Astrocyte (in vitro differentiated cells and primary cell): Measurements from ENCODE around the gene SLC9A9. TPM values are rescaled to one million over a fixed set of nuclear protein-coding genes. Genes with fewer than 3 reads are reported as not detected.

Experiments
- DNase-seq: peaks from one replicate; pipeline ENCODE4 v3.0.0-alpha.2; 2010; ENCODE audit warnings: low read depth
- FAIRE-seq: peaks from 2 replicates; lab custom pipeline; 2011; peaks lifted over from hg19 to GRCh38; lab: Jason Lieb, UNC
- H2AFZ ChIP-seq: 2 replicates; pipeline ENCODE4 v1.6.0; 2012; ENCODE audit warnings: low read depth, low read length, inconsistent platforms
- H3K27ac ChIP-seq: 2 replicates; pipeline ENCODE4 v1.5.1; 2011; ENCODE audit warnings: low read depth, low read length, inconsistent platforms
- H3K27me3 ChIP-seq: 2 replicates; pipeline ENCODE4 v1.6.0; 2011; ENCODE audit warnings: low read length, inconsistent platforms; ENCODE audit not compliant: insufficient read depth
- H3K36me3 ChIP-seq: 2 replicates; pipeline ENCODE4 v1.5.1; 2011; ENCODE audit warnings: low read length, inconsistent platforms; ENCODE audit not compliant: insufficient read depth
- H3K4me1 ChIP-seq: 2 replicates; pipeline ENCODE4 v1.5.1; 2011; ENCODE audit warnings: low read length, inconsistent platforms; ENCODE audit not compliant: insufficient read depth
- H3K4me2 ChIP-seq: 2 replicates; pipeline ENCODE4 v1.6.0; 2012; ENCODE audit warnings: low read length, inconsistent platforms
- H3K4me3 ChIP-seq: 2 replicates; pipeline ENCODE4 v1.5.1; 2011; ENCODE audit warnings: low read depth, mild to moderate bottlenecking, low read length, inconsistent platforms; ENCODE audit not compliant: insufficient read depth
- H3K79me2 ChIP-seq: 2 replicates; pipeline ENCODE4 v1.6.0; 2012; ENCODE audit warnings: mild to moderate bottlenecking, low read length, inconsistent platforms; ENCODE audit not compliant: insufficient read depth
- H3K9ac ChIP-seq: 2 replicates; pipeline ENCODE4 v1.6.0; 2012; ENCODE audit warnings: mild to moderate bottlenecking, low read length, inconsistent platforms
- H3K9me3 ChIP-seq: 2 replicates; pipeline ENCODE4 v1.5.1; 2012; ENCODE audit warnings: low read depth, mild to moderate bottlenecking, low read length, inconsistent platforms; ENCODE audit not compliant: insufficient read depth
- H4K20me1 ChIP-seq: 2 replicates; pipeline ENCODE4 v1.6.0; 2012; ENCODE audit warnings: low read length, inconsistent platforms; ENCODE audit not compliant: insufficient read depth
- H3K27ac Mint-ChIP-seq: one replicate; pipeline ENCODE4 v1.8.0; 2021; ENCODE audit warnings: mild to moderate bottlenecking, mixed read lengths; ENCODE audit not compliant: unreplicated experiment
- H3K27me3 Mint-ChIP-seq: one replicate; pipeline ENCODE4 v1.8.0; 2021; ENCODE audit warnings: low read depth, mixed read lengths; ENCODE audit not compliant: unreplicated experiment
- H3K36me3 Mint-ChIP-seq: one replicate; pipeline ENCODE4 v1.8.0; 2021; ENCODE audit warnings: low read depth, mixed read lengths; ENCODE audit not compliant: unreplicated experiment
- H3K4me1 Mint-ChIP-seq: one replicate; pipeline ENCODE4 v1.8.0; 2021; ENCODE audit warnings: low read depth, mixed read lengths; ENCODE audit not compliant: unreplicated experiment
- H3K4me3 Mint-ChIP-seq: one replicate; pipeline ENCODE4 v1.8.0; 2021; ENCODE audit warnings: mild to moderate bottlenecking, moderate library complexity, mixed read lengths; ENCODE audit not compliant: unreplicated experiment
- H3K9me3 Mint-ChIP-seq: one replicate; pipeline ENCODE4 v1.8.0; 2021; ENCODE audit warnings: mild to moderate bottlenecking, mixed read lengths; ENCODE audit not compliant: unreplicated experiment
- CTCF ChIP-seq: IDR thresholded peaks from 2 replicates; pipeline ENCODE4 v1.5.1; 2011; ENCODE audit warnings: low read depth, mild to moderate bottlenecking, inconsistent platforms, low read length, moderate library complexity; ENCODE audit not compliant: insufficient read depth
- EZH2 ChIP-seq: IDR thresholded peaks from 2 replicates; pipeline ENCODE4 v1.6.1; 2012; ENCODE audit warnings: mild to moderate bottlenecking, low read length, inconsistent platforms; ENCODE audit not compliant: insufficient read depth
- total RNA-seq: library from RNA; stranded (reverse); gene quantifications from 2 replicates; pipeline ENCODE4 v1.2.1, GENCODE V29; 2021

The SLC9A9 gene
- total RNA-seq, 1 donor from 2014 or later = 1.5 TPM

GRCh38 chr3:143273975-143274690 lies 574.1 kb downstream of the SLC9A9 start:
- H3K4me1 Mint-ChIP-seq = peaks cover 3% of the 10 kb centered on the region
- Histone ChIP-seq H3K27me3 (no peaks in the 10 kb centered on the region), H3K9ac (no peak overlapping the region), H3K9me3 (no peaks in the 10 kb centered on the region), H2AFZ (no peak overlapping the region), H3K27ac (no peak overlapping the region), H4K20me1 (no peaks in the 10 kb centered on the region), H3K36me3 (no peaks in the 10 kb centered on the region), H3K4me1 (no peaks in the 10 kb centered on the region), H3K4me2 (no peak overlapping the region), H3K79me2 (no peaks in the 10 kb centered on the region), H3K4me3 (no peak overlapping the region)
- no peak overlapping the region for H3K27ac Mint-ChIP-seq
- FAIRE-seq (no peak), DNase-seq (no peak)
- no peaks in the 10 kb centered on the region for H3K36me3 Mint-ChIP-seq
- no peak overlapping the region for H3K4me3 Mint-ChIP-seq
- peaks cover 2% of the 10 kb centered on the region for H3K27me3 Mint-ChIP-seq
- H3K9me3 Mint-ChIP-seq = peaks cover 2% of the 10 kb centered on the region
- TF ChIP-seq EZH2 = no peak
- TF ChIP-seq CTCF = no peak

GRCh38 chr3:143271136-143271535 lies 577.1 kb downstream of the SLC9A9 start:
- no peak overlapping the region for H3K4me2 ChIP-seq
- DNase-seq (no peak), FAIRE-seq (no peak)
- no peaks in the 10 kb centered on the region for H3K27me3 ChIP-seq
- H3K4me3 ChIP-seq = no peak overlapping the region
- H3K36me3 ChIP-seq = no peaks in the 10 kb centered on the region
- H3K9me3 ChIP-seq = no peaks in the 10 kb centered on the region
- H2AFZ ChIP-seq = no peak overlapping the region
- Mint-ChIP-seq H3K27me3 (no peaks in the 10 kb centered on the region), H3K27ac (no peak overlapping the region), H3K4me1 (peaks cover 5% of the 10 kb centered on the region), H3K4me3 (no peak overlapping the region), H3K9me3 (peaks cover 2% of the 10 kb centered on the region), H3K36me3 (no peaks in the 10 kb centered on the region)
- no peak for TF ChIP-seq CTCF
- TF ChIP-seq EZH2 = no peak
- no peak overlapping the region for H3K27ac ChIP-seq
- no peaks in the 10 kb centered on the region for H4K20me1 ChIP-seq
- H3K9ac ChIP-seq = no peak overlapping the region
- H3K79me2 ChIP-seq = no peaks in the 10 kb centered on the region
- no peaks in the 10 kb centered on the region for H3K4me1 ChIP-seq

GRCh38 chr3:143269741-143270140 lies 578.5 kb downstream of the SLC9A9 start:
- TF ChIP-seq CTCF (no peak), EZH2 (no peak)
- no peak overlapping the region for H3K4me3 ChIP-seq

More at GRCh38 chr3:143269741-143270140, 578.5 kb downstream of the SLC9A9 start:
- no peaks in the 10 kb centered on the region for H3K27me3 Mint-ChIP-seq
- FAIRE-seq (no peak), DNase-seq (no peak)
- no peak overlapping the region for H3K4me2 ChIP-seq
- no peaks in the 10 kb centered on the region for H3K4me1 ChIP-seq
- no peak overlapping the region for H3K27ac ChIP-seq
- peaks cover 2% of the 10 kb centered on the region for H3K9me3 Mint-ChIP-seq
- H4K20me1 ChIP-seq = no peaks in the 10 kb centered on the region
- no peak overlapping the region for H3K27ac Mint-ChIP-seq
- no peaks in the 10 kb centered on the region for H3K36me3 Mint-ChIP-seq
- no peak overlapping the region for H2AFZ ChIP-seq
- H3K4me3 Mint-ChIP-seq = no peak overlapping the region
- H3K36me3 ChIP-seq = no peaks in the 10 kb centered on the region
- no peaks in the 10 kb centered on the region for H3K79me2 ChIP-seq
- peaks cover 5% of the 10 kb centered on the region for H3K4me1 Mint-ChIP-seq
- no peak overlapping the region for H3K9ac ChIP-seq
- no peaks in the 10 kb centered on the region for H3K9me3 ChIP-seq
- no peaks in the 10 kb centered on the region for H3K27me3 ChIP-seq
